K562 (cell line): ENCODE measurements around the gene DSC1.

Source experiments
- CHD2 ChIP-seq: IDR thresholded peaks from 2 replicates; pipeline ENCODE4 v1.6.1; 2011; ENCODE audit warnings: low read depth, low read length
- CTCF ChIP-seq, 3 experiments: IDR thresholded peaks in 2 of 3; conservative IDR thresholded peaks in 1 of 3; 2 replicates each; pipeline ENCODE4 v1.5.1; 2011 to 2012; ENCODE audit warnings: low read length in 3 of 3, mild to moderate bottlenecking in 3 of 3, control low read depth in 2 of 3, improper control_type of control experiment in 1 of 3, inconsistent platforms in 1 of 3, low read depth in 1 of 3, mixed read lengths in 1 of 3, moderate library complexity in 1 of 3; ENCODE audit not compliant: insufficient read depth in 2 of 3
- EZH2 ChIP-seq: IDR thresholded peaks from 2 replicates; pipeline ENCODE4 v1.6.1; 2012; ENCODE audit warnings: low read depth, mild to moderate bottlenecking, inconsistent platforms, low read length, borderline replicate concordance
- FOXJ3 ChIP-seq: sonication (generic); formaldehyde crosslinking; IDR thresholded peaks from 2 replicates; pipeline ENCODE4 v1.4.0; 2020; ENCODE audit warnings: mild to moderate bottlenecking, missing genetic modification reagents

- no peak for TF ChIP-seq EZH2
- no peak for TF ChIP-seq FOXJ3 (CRISPR knock-in tag)
- no peak for TF ChIP-seq CHD2
- TF ChIP-seq CTCF (IDR thresholded peaks at IDR 0.05 in 2 of 3, conservative IDR thresholded peaks at IDR 0.05 in 1 of 3; ENCODE audit: insufficient read depth in 2 of 3, low read depth in 1 of 3, low read length in 3 of 3): no peak
Measured at GRCh38 chr18:31209041-31209440, 46.4 kb upstream of the DSC1 start.
